ENCODE results near the gene CBX3.

DNA sequence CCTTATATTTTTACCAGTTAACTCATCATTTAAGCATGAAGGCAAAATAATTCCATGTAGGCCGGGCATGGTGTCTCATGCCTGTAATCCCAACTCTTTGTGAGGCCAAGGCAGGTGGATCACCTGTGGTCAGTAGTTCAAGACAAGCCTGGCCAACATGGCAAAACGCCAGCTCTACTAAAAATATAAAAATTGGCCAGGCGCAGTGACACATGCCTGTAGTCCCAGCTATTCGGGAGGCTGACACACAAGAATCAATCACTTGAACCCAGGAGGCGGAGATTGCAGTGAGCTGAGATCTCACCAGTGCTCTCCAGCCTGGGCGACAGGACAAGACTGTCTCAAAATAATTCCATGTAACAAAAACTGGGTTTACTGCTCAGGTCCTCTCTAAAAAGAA is 19.3 kb upstream of the CBX3 start:
- TF ChIP-seq, protein P1, sequence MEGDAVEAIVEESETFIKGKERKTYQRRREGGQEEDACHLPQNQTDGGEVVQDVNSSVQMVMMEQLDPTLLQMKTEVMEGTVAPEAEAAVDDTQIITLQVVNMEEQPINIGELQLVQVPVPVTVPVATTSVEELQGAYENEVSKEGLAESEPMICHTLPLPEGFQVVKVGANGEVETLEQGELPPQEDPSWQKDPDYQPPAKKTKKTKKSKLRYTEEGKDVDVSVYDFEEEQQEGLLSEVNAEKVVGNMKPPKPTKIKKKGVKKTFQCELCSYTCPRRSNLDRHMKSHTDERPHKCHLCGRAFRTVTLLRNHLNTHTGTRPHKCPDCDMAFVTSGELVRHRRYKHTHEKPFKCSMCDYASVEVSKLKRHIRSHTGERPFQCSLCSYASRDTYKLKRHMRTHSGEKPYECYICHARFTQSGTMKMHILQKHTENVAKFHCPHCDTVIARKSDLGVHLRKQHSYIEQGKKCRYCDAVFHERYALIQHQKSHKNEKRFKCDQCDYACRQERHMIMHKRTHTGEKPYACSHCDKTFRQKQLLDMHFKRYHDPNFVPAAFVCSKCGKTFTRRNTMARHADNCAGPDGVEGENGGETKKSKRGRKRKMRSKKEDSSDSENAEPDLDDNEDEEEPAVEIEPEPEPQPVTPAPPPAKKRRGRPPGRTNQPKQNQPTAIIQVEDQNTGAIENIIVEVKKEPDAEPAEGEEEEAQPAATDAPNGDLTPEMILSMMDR (IDR thresholded peaks at IDR 0.05): no peak
- no peak for TF ChIP-seq EZH2phosphoT487 (IDR thresholded peaks at IDR 0.05)

Data from neural progenitor cell (in vitro differentiated cells).